Measurements from ENCODE around the gene ST6GALNAC1. TPM values are rescaled to one million over a fixed set of nuclear protein-coding genes. Genes with fewer than 3 reads are reported as not detected.

ST6GALNAC1 gene
- total RNA-seq, 4 donors from 2014 or later = 0.51 to 1.8 (median 1.5) TPM

- no peak for TF ChIP-seq CTCF (IDR thresholded peaks at IDR 0.05; ENCODE audit: low read depth)
Measured at GRCh38 chr17:76650504-76650903, 6.9 kb upstream of the ST6GALNAC1 start.

GRCh38 chr17:76646712-76647111, 3.2 kb upstream of the ST6GALNAC1 start:
- TF ChIP-seq CTCF (IDR thresholded peaks at IDR 0.05; ENCODE audit: low read depth) = no peak

GRCh38 chr17:76645481-76645880, 1.9 kb upstream of the ST6GALNAC1 start:
- no peak for TF ChIP-seq CTCF (IDR thresholded peaks at IDR 0.05; ENCODE audit: low read depth)

- TF ChIP-seq CTCF (IDR thresholded peaks at IDR 0.05; ENCODE audit: low read depth) = no peak
Measured at GRCh38 chr17:76644995-76645394, 1.4 kb upstream of the ST6GALNAC1 start.

- TF ChIP-seq CTCF (IDR thresholded peaks at IDR 0.05; ENCODE audit: low read depth) = no peak
Measured at GRCh38 chr17:76642994-76643393, 563 bp downstream of the ST6GALNAC1 start.

GRCh38 chr17:76642032-76642561, 1.5 kb downstream of the ST6GALNAC1 start:
- TF ChIP-seq CTCF (IDR thresholded peaks at IDR 0.05; ENCODE audit: low read depth) = no peak

GRCh38 chr17:76641501-76641900, 2.1 kb downstream of the ST6GALNAC1 start:
- TF ChIP-seq CTCF (IDR thresholded peaks at IDR 0.05; ENCODE audit: low read depth) = no peak
